Measurements from ENCODE around the gene GOLGA6L9. TPM values are rescaled to one million over a fixed set of nuclear protein-coding genes. Genes with fewer than 3 reads are reported as not detected.
"Not testable (repeated sequence)": the region's sequence is repeated elsewhere in the genome, so short reads cannot be mapped to it uniquely, and the experiment has no call there.

Gene GOLGA6L9
- total and polyA plus RNA-seq, 3 experiments from 2014 or later: 0.43 to 1.7 (median 1.6) TPM

- Mint-ChIP-seq H3K27me3 (no peaks in the 10 kb centered on the region), H3K36me3 (peaks cover 2 to 4% (median 2%) of the 10 kb centered on the region in 3 donors), H3K9me3 (no peaks in the 10 kb centered on the region), H3K27ac (peak overlapping the region in 2 of 8 donors; percentile 52 to 72), H3K4me1 (peaks cover 8% of the 10 kb centered on the region in 3 donors), H3K4me3 (no peak overlapping the region)
- no peak overlapping the region for H3K4me3 ChIP-seq (ENCODE audit: low read length)
- H3K36me3 ChIP-seq (ENCODE audit: insufficient read depth, low read length): no peaks in the 10 kb centered on the region
- no peak for DNase-seq
- no peaks in the 10 kb centered on the region for H3K4me1 ChIP-seq (ENCODE audit: insufficient read depth, low read length)
- no peak overlapping the region for H3K27ac ChIP-seq (ENCODE audit: low read depth, low read length)
- no peaks in the 10 kb centered on the region for H3K9me3 ChIP-seq (ENCODE audit: low read length)
- ChIA-PET CTCF (no interaction called here), POLR2A (no interaction called here)
- H3K27me3 ChIP-seq (ENCODE audit: insufficient read depth, low read length, poor library complexity, severe bottlenecking): no peaks in the 10 kb centered on the region
Measured at GRCh38 chr15:82398785-82399184, 30.8 kb upstream of the GOLGA6L9 start.

GRCh38 chr15:82399366-82400103 lies 30.1 kb upstream of the GOLGA6L9 start:
- H3K27ac ChIP-seq (ENCODE audit: low read depth, low read length); H3K4me3 Mint-ChIP-seq: not testable (repeated sequence)

DNA sequence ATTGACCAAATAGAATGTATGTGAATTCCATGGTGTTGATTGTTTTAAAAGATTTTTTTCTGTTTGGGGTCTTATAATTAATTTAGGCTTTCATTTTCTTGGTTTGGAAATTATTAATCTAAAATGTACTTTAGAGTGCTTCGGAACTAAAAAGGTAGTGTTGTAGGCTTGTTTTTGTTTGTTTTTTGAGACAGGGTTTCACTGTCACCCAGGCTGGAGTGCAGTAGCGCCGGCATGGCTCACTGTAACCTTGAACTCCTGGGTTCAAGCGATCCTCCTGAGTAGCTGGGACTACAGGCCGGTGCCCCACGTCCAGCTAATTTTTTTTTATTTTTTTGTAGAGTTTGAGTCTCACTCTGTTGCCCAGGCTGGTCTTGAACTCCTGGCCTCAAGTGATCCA lies 27.7 kb upstream of the GOLGA6L9 start:
- H3K4me3 Mint-ChIP-seq; H3K27me3 ChIP-seq (ENCODE audit: insufficient read depth, low read length, poor library complexity, severe bottlenecking); H3K4me3 ChIP-seq (ENCODE audit: low read length); H3K4me1 ChIP-seq (ENCODE audit: insufficient read depth, low read length); DNase-seq; CTCF ChIA-PET; H3K9me3 ChIP-seq (ENCODE audit: low read length); H3K9me3 Mint-ChIP-seq; POLR2A ChIA-PET; H3K36me3 ChIP-seq (ENCODE audit: insufficient read depth, low read length); H3K27ac ChIP-seq (ENCODE audit: low read depth, low read length); H3K27me3 Mint-ChIP-seq: not testable (repeated sequence)
- peaks cover 2 to 18% (median 4%) of the 10 kb centered on the region in 3 donors for H3K36me3 Mint-ChIP-seq
- H3K4me1 Mint-ChIP-seq: peaks cover 8 to 13% (median 8%) of the 10 kb centered on the region in 3 donors
- peak overlapping the region in 1 of 8 donors; percentile 6 for H3K27ac Mint-ChIP-seq

More at GRCh38 chr15:82399366-82400103, 30.1 kb upstream of the GOLGA6L9 start:
- H3K4me1 Mint-ChIP-seq; CTCF ChIA-PET; H3K4me1 ChIP-seq (ENCODE audit: insufficient read depth, low read length); H3K4me3 ChIP-seq (ENCODE audit: low read length); DNase-seq; H3K27me3 ChIP-seq (ENCODE audit: insufficient read depth, low read length, poor library complexity, severe bottlenecking); H3K36me3 Mint-ChIP-seq; H3K27ac Mint-ChIP-seq; POLR2A ChIA-PET; H3K27me3 Mint-ChIP-seq; H3K9me3 ChIP-seq (ENCODE audit: low read length); H3K9me3 Mint-ChIP-seq; H3K36me3 ChIP-seq (ENCODE audit: insufficient read depth, low read length): not testable (repeated sequence)

- H3K27me3 Mint-ChIP-seq; H3K4me3 ChIP-seq (ENCODE audit: low read length); POLR2A ChIA-PET; H3K9me3 Mint-ChIP-seq; H3K27me3 ChIP-seq (ENCODE audit: insufficient read depth, low read length, poor library complexity, severe bottlenecking); H3K4me3 Mint-ChIP-seq; H3K9me3 ChIP-seq (ENCODE audit: low read length); DNase-seq; CTCF ChIA-PET; H3K27ac ChIP-seq (ENCODE audit: low read depth, low read length); H3K27ac Mint-ChIP-seq; H3K36me3 ChIP-seq (ENCODE audit: insufficient read depth, low read length); H3K4me1 ChIP-seq (ENCODE audit: insufficient read depth, low read length): not testable (repeated sequence)
- H3K36me3 Mint-ChIP-seq: peaks cover 3 to 18% (median 8%) of the 10 kb centered on the region in 3 donors
- peaks cover 8 to 13% (median 8%) of the 10 kb centered on the region in 3 donors for H3K4me1 Mint-ChIP-seq
Measured at GRCh38 chr15:82402341-82402740, 27.3 kb upstream of the GOLGA6L9 start.

DNA sequence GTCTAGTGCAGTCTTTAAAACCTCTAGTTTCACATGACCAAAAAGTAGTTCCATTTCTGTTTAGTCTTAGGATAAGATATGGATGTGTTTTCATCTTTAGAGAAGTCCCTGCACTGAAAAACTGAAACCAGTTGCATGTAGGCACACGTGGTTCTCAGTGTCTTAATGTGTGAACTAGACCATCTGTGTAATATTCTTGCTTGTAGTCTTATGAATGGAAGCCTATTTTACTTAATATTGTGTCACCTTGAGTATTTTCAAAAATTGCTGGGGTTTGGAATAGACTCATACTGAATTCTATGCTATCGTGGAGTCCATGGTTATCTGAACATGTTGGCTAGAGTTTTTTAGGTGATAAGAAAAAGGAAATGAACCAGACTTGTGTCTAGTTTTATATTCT lies 23.4 kb upstream of the GOLGA6L9 start:
- H3K4me3 ChIP-seq (ENCODE audit: low read length); H3K27ac ChIP-seq (ENCODE audit: low read depth, low read length); POLR2A ChIA-PET; H3K27ac Mint-ChIP-seq; H3K9me3 Mint-ChIP-seq; H3K27me3 ChIP-seq (ENCODE audit: insufficient read depth, low read length, poor library complexity, severe bottlenecking); H3K4me1 Mint-ChIP-seq; H3K36me3 ChIP-seq (ENCODE audit: insufficient read depth, low read length); H3K4me1 ChIP-seq (ENCODE audit: insufficient read depth, low read length); DNase-seq; H3K9me3 ChIP-seq (ENCODE audit: low read length); H3K4me3 Mint-ChIP-seq; H3K27me3 Mint-ChIP-seq; CTCF ChIA-PET: not testable (repeated sequence)
- peaks cover 6 to 22% (median 7%) of the 10 kb centered on the region in 3 donors for H3K36me3 Mint-ChIP-seq

GRCh38 chr15:82410306-82410705 lies 19.3 kb upstream of the GOLGA6L9 start:
- H3K27me3 Mint-ChIP-seq; H3K4me3 ChIP-seq (ENCODE audit: low read length); H3K4me1 Mint-ChIP-seq; H3K36me3 ChIP-seq (ENCODE audit: insufficient read depth, low read length); H3K9me3 ChIP-seq (ENCODE audit: low read length); H3K4me3 Mint-ChIP-seq; H3K9me3 Mint-ChIP-seq; H3K27ac Mint-ChIP-seq; CTCF ChIA-PET; H3K27me3 ChIP-seq (ENCODE audit: insufficient read depth, low read length, poor library complexity, severe bottlenecking); H3K27ac ChIP-seq (ENCODE audit: low read depth, low read length); H3K4me1 ChIP-seq (ENCODE audit: insufficient read depth, low read length); DNase-seq; POLR2A ChIA-PET: not testable (repeated sequence)
- peaks cover 6 to 19% (median 7%) of the 10 kb centered on the region in 3 donors for H3K36me3 Mint-ChIP-seq

DNA sequence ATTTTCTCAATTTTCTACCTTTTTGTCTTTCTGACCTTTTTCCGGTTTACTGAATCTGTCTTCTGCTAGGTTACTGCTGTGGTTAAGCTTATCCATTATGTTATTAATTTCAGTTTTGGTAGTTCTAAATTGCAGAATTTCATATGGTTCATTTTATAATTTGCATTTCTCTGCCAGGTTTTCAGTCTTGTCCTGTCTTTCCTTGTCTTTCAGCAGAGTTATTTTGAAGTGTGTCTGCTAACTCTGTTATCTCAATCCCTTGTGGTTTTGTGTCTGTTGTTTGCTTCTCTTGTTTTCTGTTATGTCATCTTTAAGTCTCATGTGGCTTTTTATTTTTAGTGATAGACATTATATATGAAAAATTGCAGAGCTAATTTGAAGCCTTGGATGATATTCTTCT lies 18.0 kb upstream of the GOLGA6L9 start:
- H3K4me1 ChIP-seq (ENCODE audit: insufficient read depth, low read length); H3K4me3 Mint-ChIP-seq; H3K4me1 Mint-ChIP-seq; H3K36me3 ChIP-seq (ENCODE audit: insufficient read depth, low read length); H3K9me3 ChIP-seq (ENCODE audit: low read length); DNase-seq; POLR2A ChIA-PET; H3K27me3 Mint-ChIP-seq; H3K27ac ChIP-seq (ENCODE audit: low read depth, low read length); H3K9me3 Mint-ChIP-seq; CTCF ChIA-PET; H3K27me3 ChIP-seq (ENCODE audit: insufficient read depth, low read length, poor library complexity, severe bottlenecking); H3K4me3 ChIP-seq (ENCODE audit: low read length): not testable (repeated sequence)
- H3K36me3 Mint-ChIP-seq: peaks cover 7 to 24% (median 13%) of the 10 kb centered on the region in 3 donors
- peak overlapping the region in 1 of 8 donors; percentile 13 for H3K27ac Mint-ChIP-seq

GRCh38 chr15:82414525-82415191 lies 15.0 kb upstream of the GOLGA6L9 start:
- H3K27ac ChIP-seq (ENCODE audit: low read depth, low read length); H3K9me3 Mint-ChIP-seq; H3K27me3 ChIP-seq (ENCODE audit: insufficient read depth, low read length, poor library complexity, severe bottlenecking); H3K4me1 Mint-ChIP-seq; H3K4me3 Mint-ChIP-seq; CTCF ChIA-PET; H3K27me3 Mint-ChIP-seq; POLR2A ChIA-PET; DNase-seq; H3K36me3 ChIP-seq (ENCODE audit: insufficient read depth, low read length); H3K9me3 ChIP-seq (ENCODE audit: low read length); H3K4me1 ChIP-seq (ENCODE audit: insufficient read depth, low read length); H3K4me3 ChIP-seq (ENCODE audit: low read length); H3K27ac Mint-ChIP-seq: not testable (repeated sequence)
- H3K36me3 Mint-ChIP-seq: peaks cover 6 to 30% (median 7%) of the 10 kb centered on the region in 3 donors

All from CD8-positive, alpha-beta memory T cell (primary cell).